ENCODE results near the gene DENND1A.

DENND1A gene

GRCh38 chr9:123617952-123618678 lies 311.8 kb downstream of the DENND1A start:
- no peak for DNase-seq (ENCODE audit: low read depth in 2 of 2)

GRCh38 chr9:123617286-123617685 lies 312.6 kb downstream of the DENND1A start:
- DNase-seq (ENCODE audit: low read depth in 2 of 2) = no peak

GRCh38 chr9:123616707-123617106 lies 313.2 kb downstream of the DENND1A start:
- no peak for DNase-seq (ENCODE audit: low read depth in 2 of 2)

- no peak for DNase-seq (ENCODE audit: low read depth in 2 of 2)
Observed at GRCh38 chr9:123615381-123615780, 314.5 kb downstream of the DENND1A start.

- no peak for DNase-seq (ENCODE audit: low read depth in 2 of 2)
Observed at GRCh38 chr9:123614306-123615263, 315.3 kb downstream of the DENND1A start.

- no peak for DNase-seq (ENCODE audit: low read depth in 2 of 2)
Observed at GRCh38 chr9:123611226-123611625, 318.7 kb downstream of the DENND1A start.

GRCh38 chr9:123609844-123610243 lies 320.1 kb downstream of the DENND1A start:
- no peak for DNase-seq (ENCODE audit: low read depth in 2 of 2)

- DNase-seq (ENCODE audit: low read depth in 2 of 2) = no peak
Observed at GRCh38 chr9:123608104-123608503, 321.8 kb downstream of the DENND1A start.

- no peak for DNase-seq (ENCODE audit: low read depth in 2 of 2)
Observed at GRCh38 chr9:123607479-123607878, 322.4 kb downstream of the DENND1A start.

- DNase-seq (ENCODE audit: low read depth in 2 of 2) = no peak
Observed at GRCh38 chr9:123606141-123606540, 323.8 kb downstream of the DENND1A start.

- DNase-seq (ENCODE audit: low read depth in 2 of 2) = no peak
Observed at GRCh38 chr9:123605286-123605685, 324.6 kb downstream of the DENND1A start.

- DNase-seq (ENCODE audit: low read depth in 2 of 2) = no peak
Observed at GRCh38 chr9:123604861-123605260, 325.1 kb downstream of the DENND1A start.

GRCh38 chr9:123601828-123602227 lies 328.1 kb downstream of the DENND1A start:
- no peak for DNase-seq (ENCODE audit: low read depth in 2 of 2)

GRCh38 chr9:123599781-123600180 lies 330.1 kb downstream of the DENND1A start:
- DNase-seq (ENCODE audit: low read depth in 2 of 2) = no peak

- no peak for DNase-seq (ENCODE audit: low read depth in 2 of 2)
Observed at GRCh38 chr9:123597876-123598556, 331.9 kb downstream of the DENND1A start.

GRCh38 chr9:123597048-123597447 lies 332.9 kb downstream of the DENND1A start:
- no peak for DNase-seq (ENCODE audit: low read depth in 2 of 2)

- DNase-seq (ENCODE audit: low read depth in 2 of 2) = no peak
Observed at GRCh38 chr9:123591283-123591682, 338.6 kb downstream of the DENND1A start.

GRCh38 chr9:123590499-123590898 lies 339.4 kb downstream of the DENND1A start:
- no peak for DNase-seq (ENCODE audit: low read depth in 2 of 2)

- DNase-seq (ENCODE audit: low read depth in 2 of 2) = no peak
Observed at GRCh38 chr9:123589361-123590239, 340.3 kb downstream of the DENND1A start.

- DNase-seq (ENCODE audit: low read depth in 2 of 2) = no peak
Observed at GRCh38 chr9:123586275-123586674, 343.7 kb downstream of the DENND1A start.

Data from stimulated activated CD8-positive, alpha-beta memory T cell treated with anti-CD3 and anti-CD28 coated beads, Interleukin-2, amount 100 ng/mL, for 48 hours (primary cell).